Lower lobe of right lung (tissue), 2 donors: ENCODE measurements around the gene DACH2. TPM values are rescaled to one million over a fixed set of nuclear protein-coding genes. Genes with fewer than 3 reads are reported as not detected.

Experiments used
- ATAC-seq, 2 donors: fragments of 200-7000 bp; cut with Tn5 transposase; one replicate each; pipeline ENCODE4 v1.9.1; 2020 to 2022; ENCODE audit warnings: mild to moderate bottlenecking in 2 of 2, moderate library complexity in 2 of 2
- DNase-seq: peaks from one replicate; pipeline ENCODE4 v3.0.0-alpha.2; 2020
- H3K27ac ChIP-seq: fragments of 200-600 bp; one replicate; pipeline ENCODE4 v1.8.0; 2022
- H3K27me3 ChIP-seq: fragments of 200-600 bp; one replicate; pipeline ENCODE4 v1.8.0; 2022; ENCODE audit warnings: low read depth
- H3K36me3 ChIP-seq: fragments of 200-600 bp; one replicate; pipeline ENCODE4 v1.8.0; 2022; ENCODE audit warnings: mild to moderate bottlenecking
- H3K4me1 ChIP-seq: fragments of 200-600 bp; one replicate; pipeline ENCODE4 v1.8.0; 2022
- H3K4me3 ChIP-seq: fragments of 200-600 bp; one replicate; pipeline ENCODE4 v1.8.0; 2022; ENCODE audit warnings: mild to moderate bottlenecking
- H3K9me3 ChIP-seq: fragments of 200-600 bp; one replicate; pipeline ENCODE4 v1.8.0; 2022
- CTCF ChIP-seq: fragments of 200-600 bp; IDR thresholded peaks from one replicate; pipeline ENCODE4 v1.8.0; 2022; ENCODE audit warnings: antibody characterized with exemption, mild to moderate bottlenecking
- intact Hi-C: fragments of 100-400 bp; cut with DNase I; formaldehyde crosslinking; loops from one replicate; pipeline ENCODE4 v1.11.0; 2022
- total RNA-seq: library from RNA; stranded (reverse); fragmentation: NEBNext Ultra II Directional; extraction: Animal tissue kit (Norgen Biotek cat#: 25700); gene quantifications from one replicate; pipeline ENCODE4 v1.2.1, GENCODE V29; 2021
- donor health status: DM: no; HTN: yes; CAD: no; lungs with severe emphysema.

DACH2 gene
- total RNA-seq, 1 donor from 2014 or later = not detected

DNA sequence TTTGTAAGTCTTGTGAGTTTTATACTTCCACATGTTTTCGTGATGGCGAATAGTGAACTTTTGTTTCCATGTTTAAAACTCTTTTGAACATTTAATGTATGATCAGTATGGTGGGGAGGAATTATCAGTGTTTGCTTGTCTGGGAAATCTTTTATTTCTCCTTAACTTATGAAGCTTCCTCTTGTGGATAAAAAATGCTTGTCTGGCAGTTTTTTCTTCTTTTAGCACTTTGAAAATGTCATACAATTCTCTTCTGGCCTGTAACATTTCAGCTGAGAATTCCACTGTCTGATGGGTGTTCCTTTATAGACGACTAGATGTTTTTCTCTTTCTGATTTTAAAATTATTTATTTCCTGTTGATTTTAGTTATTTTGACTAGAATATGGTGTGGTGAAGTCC lies 576.0 kb downstream of the DACH2 start:
- no peak overlapping the region for H3K4me3 ChIP-seq
- ATAC-seq (no peak), DNase-seq (no peak)
- no peak for TF ChIP-seq CTCF
- H3K4me1 ChIP-seq = no peaks in the 10 kb centered on the region
- no peak overlapping the region for H3K27ac ChIP-seq
- intact Hi-C loops = no loop called here
- no peaks in the 10 kb centered on the region for H3K36me3 ChIP-seq
- H3K27me3 ChIP-seq = no peaks in the 10 kb centered on the region
- H3K9me3 ChIP-seq = no peaks in the 10 kb centered on the region

DNA sequence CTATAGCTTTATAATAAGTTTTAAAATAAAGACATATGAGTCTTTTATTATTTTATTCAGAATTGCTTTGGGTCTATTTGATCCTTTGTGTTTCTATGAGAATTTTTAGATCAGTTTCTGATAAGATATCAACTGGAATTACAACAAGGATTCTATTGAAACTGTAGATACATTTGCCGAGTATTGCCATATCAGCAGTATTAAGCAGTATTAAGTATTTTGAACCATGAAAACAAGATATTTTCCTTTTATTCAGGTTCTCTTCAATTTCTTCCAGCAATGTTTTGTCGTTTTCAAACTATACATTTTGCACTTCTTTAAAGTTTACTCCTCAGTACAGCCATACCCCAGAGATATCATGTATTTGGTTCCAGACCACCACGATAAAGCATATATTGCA lies 598.8 kb downstream of the DACH2 start:
- Histone ChIP-seq H3K4me3 (no peak overlapping the region), H3K4me1 (no peaks in the 10 kb centered on the region), H3K9me3 (no peaks in the 10 kb centered on the region), H3K27ac (no peak overlapping the region), H3K36me3 (no peaks in the 10 kb centered on the region), H3K27me3 (no peaks in the 10 kb centered on the region)
- intact Hi-C loops = no loop called here
- DNase-seq (no peak), ATAC-seq (no peak)
- TF ChIP-seq CTCF = no peak

DNA sequence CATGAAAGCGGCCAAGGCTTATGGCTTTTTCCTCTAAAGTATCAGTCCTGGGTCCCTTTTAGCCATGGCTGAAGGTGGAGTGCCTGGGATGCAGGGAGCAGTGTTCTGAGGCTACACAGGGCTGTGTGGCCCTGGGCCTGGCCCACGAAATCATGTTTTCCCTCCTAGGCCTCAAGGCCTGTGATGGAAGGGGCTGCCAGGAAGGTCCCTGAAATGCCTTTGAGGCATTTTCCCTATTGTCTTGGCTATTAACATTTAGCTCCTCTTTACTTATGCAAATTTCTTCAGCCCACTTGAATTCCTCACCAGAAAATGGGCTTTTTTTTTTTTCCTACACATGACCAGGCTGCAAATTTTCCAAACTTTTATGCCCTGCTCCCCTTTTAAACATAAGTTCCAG lies 657.0 kb downstream of the DACH2 start:
- H3K9me3 ChIP-seq = no peaks in the 10 kb centered on the region
- no peaks in the 10 kb centered on the region for H3K36me3 ChIP-seq
- H3K4me3 ChIP-seq = no peak overlapping the region
- no peak for ATAC-seq
- no peak for DNase-seq
- H3K27me3 ChIP-seq = no peaks in the 10 kb centered on the region
- intact Hi-C loops = no loop called here
- H3K27ac ChIP-seq = no peak overlapping the region
- no peak for TF ChIP-seq CTCF
- H3K4me1 ChIP-seq = no peaks in the 10 kb centered on the region

DNA sequence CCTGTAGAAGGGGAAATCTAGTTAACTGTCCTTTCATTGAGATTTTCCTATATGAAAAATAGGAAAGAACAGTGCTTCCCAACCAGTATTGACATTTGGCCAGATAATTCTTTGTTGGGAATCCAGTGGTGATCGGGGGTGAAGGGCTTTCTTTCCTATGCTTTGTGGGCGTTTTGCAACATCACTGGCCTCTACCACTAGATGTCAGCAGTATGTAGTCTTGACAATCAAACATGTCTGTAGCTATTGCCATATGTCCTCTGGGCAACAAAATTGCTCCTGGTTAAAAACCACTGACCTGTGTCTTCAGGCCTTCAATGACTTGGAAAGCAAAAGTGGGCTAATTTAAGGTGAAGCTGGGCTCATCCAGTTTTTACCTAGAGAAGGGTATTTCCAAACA lies 658.5 kb downstream of the DACH2 start:
- Histone ChIP-seq H3K27me3 (no peaks in the 10 kb centered on the region), H3K4me1 (no peaks in the 10 kb centered on the region), H3K9me3 (no peaks in the 10 kb centered on the region), H3K4me3 (no peak overlapping the region), H3K36me3 (no peaks in the 10 kb centered on the region), H3K27ac (no peak overlapping the region)
- ATAC-seq (no peak), DNase-seq (no peak)
- no peak for TF ChIP-seq CTCF
- intact Hi-C loops = no loop called here

DNA sequence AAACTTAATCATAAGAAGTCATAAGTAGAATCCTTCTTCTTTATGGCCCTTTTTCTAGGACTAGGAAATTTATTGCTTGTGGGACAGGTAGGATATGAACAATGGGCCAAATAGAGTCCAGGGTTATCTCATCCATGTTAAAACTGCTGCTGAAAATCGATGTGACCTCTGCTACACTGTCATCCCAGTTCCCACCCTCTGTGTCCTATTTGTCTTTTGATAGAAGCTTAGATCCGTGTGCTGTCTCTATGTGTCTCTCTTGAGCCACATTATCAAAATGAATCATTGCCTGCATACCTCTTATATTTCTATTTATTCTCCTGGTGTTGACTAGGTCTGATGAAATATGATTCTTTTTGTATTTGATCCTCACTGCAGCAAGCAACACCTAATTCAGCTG lies 661.4 kb downstream of the DACH2 start:
- DNase-seq = no peak
- Histone ChIP-seq H3K27me3 (no peaks in the 10 kb centered on the region), H3K4me3 (no peak overlapping the region), H3K36me3 (no peaks in the 10 kb centered on the region), H3K9me3 (no peaks in the 10 kb centered on the region), H3K27ac (no peak overlapping the region), H3K4me1 (no peaks in the 10 kb centered on the region)
- no peak for ATAC-seq
- intact Hi-C loops = no loop called here
- TF ChIP-seq CTCF = no peak

GRCh38 chrX:86829786-86830185 lies 681.5 kb downstream of the DACH2 start:
- H3K4me1 ChIP-seq = no peaks in the 10 kb centered on the region

More at GRCh38 chrX:86829786-86830185, 681.5 kb downstream of the DACH2 start:
- TF ChIP-seq CTCF = no peak
- no peak for ATAC-seq
- intact Hi-C loops = no loop called here
- no peak overlapping the region for H3K4me3 ChIP-seq
- no peak for DNase-seq
- no peaks in the 10 kb centered on the region for H3K27me3 ChIP-seq
- no peak overlapping the region for H3K27ac ChIP-seq
- no peaks in the 10 kb centered on the region for H3K36me3 ChIP-seq
- no peaks in the 10 kb centered on the region for H3K9me3 ChIP-seq
